Measurements from ENCODE around the gene TMEM223.
"Not testable (repeated sequence)": the region's sequence is repeated elsewhere in the genome, so short reads cannot be mapped to it uniquely, and the experiment has no call there.

TMEM223 gene

DNA sequence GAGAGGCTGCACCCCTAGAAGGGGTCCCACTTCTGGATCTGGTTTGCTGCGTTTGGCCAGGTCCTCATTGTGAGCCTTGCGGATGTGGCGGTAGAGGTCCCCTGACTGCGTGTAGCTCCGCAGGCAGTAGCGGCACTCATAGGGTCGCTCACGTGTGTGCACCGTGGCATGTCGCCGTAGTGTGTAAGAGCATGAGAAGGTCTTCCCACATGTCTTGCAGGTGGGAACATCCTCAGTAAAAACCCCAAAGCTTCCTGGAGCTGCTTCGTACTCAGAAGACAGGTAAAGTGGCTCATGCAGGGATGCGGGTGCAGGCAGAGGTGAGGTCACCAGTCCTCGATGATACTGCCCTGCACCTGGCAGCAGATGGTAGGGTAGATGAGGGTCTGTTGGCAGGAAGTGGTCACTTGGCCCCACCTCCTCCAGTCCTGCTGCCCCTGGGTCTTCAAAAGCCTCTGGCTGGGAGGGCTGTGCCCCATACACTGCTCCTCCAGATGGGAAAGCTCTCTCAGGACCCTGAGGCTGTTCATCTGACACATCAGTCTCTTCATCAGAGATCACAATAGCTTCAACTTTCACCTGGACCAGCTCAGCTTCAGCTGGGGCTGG lies 39.5 kb downstream of the TMEM223 start:
- DNase-seq: no peak

DNA sequence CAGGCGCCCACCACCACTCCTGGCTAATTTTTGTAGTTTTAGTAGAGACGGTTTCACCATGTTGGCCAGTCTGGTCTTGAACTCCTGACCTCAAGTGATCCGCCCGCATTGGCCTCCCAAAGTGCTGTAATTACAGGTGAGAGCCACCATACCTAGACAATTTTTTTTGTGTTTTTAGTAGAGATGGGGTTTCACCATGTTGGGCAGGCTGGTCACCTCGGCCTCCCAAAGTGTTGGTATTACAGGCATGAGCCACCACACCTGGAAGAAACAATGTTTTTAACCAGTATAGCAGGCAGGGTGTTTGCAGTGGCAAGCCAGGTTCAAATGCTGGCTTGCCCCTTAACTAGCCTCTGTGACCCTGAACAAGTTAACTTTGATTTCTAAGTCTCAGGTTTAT lies 41.9 kb downstream of the TMEM223 start:
- not testable (repeated sequence) for DNase-seq

DNA sequence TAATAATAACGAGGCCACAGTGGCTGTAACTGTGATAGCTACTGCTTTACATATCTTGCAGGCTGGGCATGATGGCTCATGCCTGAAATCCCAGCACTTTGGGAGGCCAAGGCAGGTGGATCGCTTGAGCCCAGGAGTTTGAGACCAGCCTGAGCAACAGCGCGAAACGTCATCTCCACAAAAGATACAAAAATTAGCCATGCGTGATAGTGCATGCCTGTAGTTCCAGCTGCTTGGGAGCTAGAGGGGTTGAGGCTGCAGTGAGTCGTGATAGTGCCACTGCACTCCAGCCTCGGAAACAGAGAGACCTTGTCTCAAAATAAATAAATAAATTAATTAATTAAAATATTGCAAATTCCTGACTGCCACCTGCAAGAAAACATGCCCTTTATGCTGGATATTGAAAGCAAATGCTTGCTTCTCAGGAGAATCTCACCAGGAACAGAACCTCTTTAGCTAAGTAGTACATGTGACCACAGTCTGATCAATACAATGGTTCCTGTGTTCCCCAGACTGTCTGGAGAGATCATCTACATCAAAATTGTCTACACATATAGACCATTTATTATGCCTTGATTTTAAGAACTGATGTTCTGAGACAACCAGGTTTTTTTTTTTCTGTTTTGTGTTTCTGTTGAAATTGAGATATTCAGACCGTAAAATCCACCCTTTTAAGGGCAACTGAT lies 44.2 kb downstream of the TMEM223 start:
- DNase-seq: no peak
